ENCODE results near the gene FBXO38.

The FBXO38 gene

DNA sequence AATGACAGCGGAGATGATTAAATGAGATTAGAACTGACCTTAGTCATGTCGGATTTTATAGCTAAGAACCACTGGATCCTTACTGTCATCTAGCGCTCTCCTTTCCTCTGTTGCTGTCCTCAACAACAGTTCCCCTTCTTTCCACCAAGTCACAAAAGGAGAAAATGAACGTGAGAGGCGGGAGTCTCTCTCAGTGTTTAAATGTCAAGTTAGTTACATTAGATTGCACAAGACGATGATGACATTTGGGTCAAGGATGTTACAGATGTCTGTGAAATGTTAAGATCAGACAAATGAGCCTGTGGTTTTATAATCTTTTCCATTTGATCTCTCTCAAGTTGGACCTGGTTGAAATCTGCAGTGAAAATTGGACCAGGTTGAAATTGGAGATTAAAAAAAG lies 53.5 kb downstream of the FBXO38 start:
- Histone ChIP-seq H2BK12ac (ENCODE audit: low read length) (no peak overlapping the region), H2BK5ac (ENCODE audit: low read length) (no peak overlapping the region), H3K4ac (ENCODE audit: low read length) (no peak overlapping the region), H2AK5ac (ENCODE audit: low read depth, low read length) (no peak overlapping the region), H2BK120ac (ENCODE audit: low read depth, low read length) (no peak overlapping the region), H3K14ac (ENCODE audit: low read length) (no peak overlapping the region), H3K18ac (ENCODE audit: low read length) (no peak overlapping the region), H3K9me3 (replicated peaks in 1 of 2; ENCODE audit: control insufficient read depth in 2 of 2, insufficient read depth in 1 of 2, low read depth in 1 of 2, low read length in 2 of 2) (no peaks in the 10 kb centered on the region), H3K4me1 (ENCODE audit: control insufficient read depth in 2 of 2, insufficient read depth in 1 of 2, low read depth in 1 of 2, low read length in 2 of 2) (no peaks in the 10 kb centered on the region), H2BK15ac (ENCODE audit: low read length) (no peak overlapping the region), H3K9ac (ENCODE audit: low read depth, low read length, poor library complexity) (no peak overlapping the region), H4K91ac (ENCODE audit: low read depth, low read length, poor library complexity) (no peak overlapping the region), H3K23ac (ENCODE audit: low read depth, low read length, poor library complexity) (no peak overlapping the region), H4K8ac (ENCODE audit: low read depth, low read length) (no peak overlapping the region), H3K27ac (replicated peaks; ENCODE audit: low read length) (no peak overlapping the region), H3K79me1 (ENCODE audit: low read depth, low read length) (no peaks in the 10 kb centered on the region), H3K27me3 (ENCODE audit: control insufficient read depth in 3 of 3, insufficient read depth in 3 of 3, low read depth in 1 of 3, low read length in 3 of 3) (no peaks in the 10 kb centered on the region), H3K36me3 (replicated peaks in 1 of 2; ENCODE audit: control insufficient read depth in 2 of 2, insufficient read depth in 2 of 2, low read length in 2 of 2) (peaks cover 12 to 95% of the 10 kb centered on the region in 2 donors), H3K4me3 (ENCODE audit: low read length in 2 of 2) (no peak overlapping the region), H2AFZ (ENCODE audit: low read length) (no peak overlapping the region), H3K4me2 (ENCODE audit: insufficient read depth, low read length, poor library complexity, severe bottlenecking) (no peak overlapping the region)
- no CpG with 5 or more reads among the region's 6 CpGs for WGBS, 2 donors (ENCODE audit: extremely low coverage in 2 of 2, insufficient read length in 2 of 2, insufficient replicate concordance in 1 of 2)
- DNase-seq (ENCODE audit: low spot score) = no peak

GRCh38 chr5:148438933-148439332 lies 55.2 kb downstream of the FBXO38 start:
- WGBS, 2 donors (ENCODE audit: extremely low coverage in 2 of 2, insufficient read length in 2 of 2, insufficient replicate concordance in 1 of 2) = no CpG with 5 or more reads among the region's 2 CpGs
- no peak for DNase-seq (ENCODE audit: low spot score)
- no peak overlapping the region for H3K14ac ChIP-seq (ENCODE audit: low read length)
- no peak overlapping the region for H4K91ac ChIP-seq (ENCODE audit: low read depth, low read length, poor library complexity)
- H2AFZ ChIP-seq (ENCODE audit: low read length) = no peak overlapping the region
- H2BK12ac ChIP-seq (ENCODE audit: low read length) = no peak overlapping the region
- no peak overlapping the region for H3K9ac ChIP-seq (ENCODE audit: low read depth, low read length, poor library complexity)
- no peaks in the 10 kb centered on the region for H3K9me3 ChIP-seq (replicated peaks in 1 of 2; ENCODE audit: control insufficient read depth in 2 of 2, insufficient read depth in 1 of 2, low read depth in 1 of 2, low read length in 2 of 2)
- no peak overlapping the region for H3K23ac ChIP-seq (ENCODE audit: low read depth, low read length, poor library complexity)
- no peak overlapping the region for H2BK120ac ChIP-seq (ENCODE audit: low read depth, low read length)
- no peak overlapping the region for H3K4me2 ChIP-seq (ENCODE audit: insufficient read depth, low read length, poor library complexity, severe bottlenecking)
- H3K4me3 ChIP-seq (ENCODE audit: low read length in 2 of 2) = no peak overlapping the region
- H3K4me1 ChIP-seq (ENCODE audit: control insufficient read depth in 2 of 2, insufficient read depth in 1 of 2, low read depth in 1 of 2, low read length in 2 of 2) = no peaks in the 10 kb centered on the region
- H3K36me3 ChIP-seq (replicated peaks in 1 of 2; ENCODE audit: control insufficient read depth in 2 of 2, insufficient read depth in 2 of 2, low read length in 2 of 2) = peaks cover 12 to 92% of the 10 kb centered on the region in 2 donors
- no peak overlapping the region for H2BK15ac ChIP-seq (ENCODE audit: low read length)
- H2AK5ac ChIP-seq (ENCODE audit: low read depth, low read length) = no peak overlapping the region
- H4K8ac ChIP-seq (ENCODE audit: low read depth, low read length) = no peak overlapping the region
- H3K27ac ChIP-seq (replicated peaks; ENCODE audit: low read length) = no peak overlapping the region
- no peaks in the 10 kb centered on the region for H3K27me3 ChIP-seq (ENCODE audit: control insufficient read depth in 3 of 3, insufficient read depth in 3 of 3, low read depth in 1 of 3, low read length in 3 of 3)
- no peak overlapping the region for H2BK5ac ChIP-seq (ENCODE audit: low read length)
- no peak overlapping the region for H3K4ac ChIP-seq (ENCODE audit: low read length)
- H3K79me1 ChIP-seq (ENCODE audit: low read depth, low read length) = no peaks in the 10 kb centered on the region
- H3K18ac ChIP-seq (ENCODE audit: low read length) = no peak overlapping the region

DNA sequence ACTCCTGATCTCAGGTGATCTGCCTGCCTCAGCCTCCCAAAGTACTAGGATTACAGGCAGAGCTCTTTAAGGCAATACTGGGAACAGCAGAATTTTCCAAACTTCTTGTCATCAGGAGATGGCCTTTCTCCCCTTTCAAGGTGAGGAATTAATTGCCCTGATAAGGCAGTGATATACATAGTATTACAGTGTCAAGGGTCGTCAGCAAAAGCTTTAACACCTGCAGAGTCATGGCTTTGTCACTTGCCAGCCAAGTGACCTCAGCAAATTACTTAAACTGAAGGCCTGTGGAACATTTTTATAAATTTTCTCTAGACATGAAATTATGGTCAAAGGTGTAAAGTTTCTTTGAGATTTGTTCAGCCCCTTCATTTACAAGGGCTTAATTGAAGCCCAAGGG lies 59.5 kb downstream of the FBXO38 start:
- Histone ChIP-seq H3K4me1 (ENCODE audit: control insufficient read depth in 2 of 2, insufficient read depth in 1 of 2, low read depth in 1 of 2, low read length in 2 of 2) (peaks cover 0 to 2% of the 10 kb centered on the region in 2 donors), H3K27me3 (ENCODE audit: control insufficient read depth in 3 of 3, insufficient read depth in 3 of 3, low read depth in 1 of 3, low read length in 3 of 3) (no peaks in the 10 kb centered on the region), H3K14ac (ENCODE audit: low read length) (no peak overlapping the region), H2AFZ (ENCODE audit: low read length) (no peak overlapping the region), H3K18ac (ENCODE audit: low read length) (no peak overlapping the region), H3K79me1 (ENCODE audit: low read depth, low read length) (no peaks in the 10 kb centered on the region), H3K4me3 (ENCODE audit: low read length in 2 of 2) (no peak overlapping the region), H3K4me2 (ENCODE audit: insufficient read depth, low read length, poor library complexity, severe bottlenecking) (no peak overlapping the region), H3K4ac (ENCODE audit: low read length) (no peak overlapping the region), H2BK5ac (ENCODE audit: low read length) (no peak overlapping the region), H2BK12ac (ENCODE audit: low read length) (no peak overlapping the region), H3K27ac (replicated peaks; ENCODE audit: low read length) (no peak overlapping the region), H3K36me3 (replicated peaks in 1 of 2; ENCODE audit: control insufficient read depth in 2 of 2, insufficient read depth in 2 of 2, low read length in 2 of 2) (peaks cover 9 to 54% of the 10 kb centered on the region in 2 donors), H2AK5ac (ENCODE audit: low read depth, low read length) (no peak overlapping the region), H3K9me3 (replicated peaks in 1 of 2; ENCODE audit: control insufficient read depth in 2 of 2, insufficient read depth in 1 of 2, low read depth in 1 of 2, low read length in 2 of 2) (no peaks in the 10 kb centered on the region), H3K9ac (ENCODE audit: low read depth, low read length, poor library complexity) (no peak overlapping the region), H2BK120ac (ENCODE audit: low read depth, low read length) (no peak overlapping the region), H2BK15ac (ENCODE audit: low read length) (no peak overlapping the region), H4K8ac (ENCODE audit: low read depth, low read length) (no peak overlapping the region), H4K91ac (ENCODE audit: low read depth, low read length, poor library complexity) (no peak overlapping the region), H3K23ac (ENCODE audit: low read depth, low read length, poor library complexity) (no peak overlapping the region)
- WGBS, 2 donors (ENCODE audit: extremely low coverage in 2 of 2, insufficient read length in 2 of 2, insufficient replicate concordance in 1 of 2) = no CpG with 5 or more reads among the region's 1 CpG
- no peak for DNase-seq (ENCODE audit: low spot score)

GRCh38 chr5:148443998-148444397 lies 60.2 kb downstream of the FBXO38 start:
- Histone ChIP-seq H3K9ac (ENCODE audit: low read depth, low read length, poor library complexity) (no peak overlapping the region), H2AFZ (ENCODE audit: low read length) (no peak overlapping the region), H4K8ac (ENCODE audit: low read depth, low read length) (no peak overlapping the region), H2BK5ac (ENCODE audit: low read length) (no peak overlapping the region), H3K4me2 (ENCODE audit: insufficient read depth, low read length, poor library complexity, severe bottlenecking) (no peak overlapping the region), H2AK5ac (ENCODE audit: low read depth, low read length) (no peak overlapping the region), H2BK120ac (ENCODE audit: low read depth, low read length) (no peak overlapping the region), H3K79me1 (ENCODE audit: low read depth, low read length) (no peaks in the 10 kb centered on the region), H4K91ac (ENCODE audit: low read depth, low read length, poor library complexity) (no peak overlapping the region), H3K14ac (ENCODE audit: low read length) (no peak overlapping the region), H3K18ac (ENCODE audit: low read length) (no peak overlapping the region), H3K27ac (replicated peaks; ENCODE audit: low read length) (no peak overlapping the region), H2BK12ac (ENCODE audit: low read length) (no peak overlapping the region), H3K36me3 (replicated peaks in 1 of 2; ENCODE audit: control insufficient read depth in 2 of 2, insufficient read depth in 2 of 2, low read length in 2 of 2) (peaks cover 8 to 46% of the 10 kb centered on the region in 2 donors), H3K4me3 (ENCODE audit: low read length in 2 of 2) (no peak overlapping the region), H2BK15ac (ENCODE audit: low read length) (no peak overlapping the region), H3K27me3 (ENCODE audit: control insufficient read depth in 3 of 3, insufficient read depth in 3 of 3, low read depth in 1 of 3, low read length in 3 of 3) (no peaks in the 10 kb centered on the region), H3K4ac (ENCODE audit: low read length) (no peak overlapping the region), H3K9me3 (replicated peaks in 1 of 2; ENCODE audit: control insufficient read depth in 2 of 2, insufficient read depth in 1 of 2, low read depth in 1 of 2, low read length in 2 of 2) (no peaks in the 10 kb centered on the region), H3K4me1 (ENCODE audit: control insufficient read depth in 2 of 2, insufficient read depth in 1 of 2, low read depth in 1 of 2, low read length in 2 of 2) (peaks cover 0 to 2% of the 10 kb centered on the region in 2 donors), H3K23ac (ENCODE audit: low read depth, low read length, poor library complexity) (no peak overlapping the region)
- no CpG with 5 or more reads among the region's 5 CpGs for WGBS, 2 donors (ENCODE audit: extremely low coverage in 2 of 2, insufficient read length in 2 of 2, insufficient replicate concordance in 1 of 2)
- peak; percentile 55 for DNase-seq (ENCODE audit: low spot score)

Data from neuronal stem cell (in vitro differentiated cells).